Measurements from ENCODE around the gene LIPA. TPM values are rescaled to one million over a fixed set of nuclear protein-coding genes. Genes with fewer than 3 reads are reported as not detected.

Gene LIPA
- total RNA-seq, 1 donor from 2014 or later: 18.9 TPM

DNA sequence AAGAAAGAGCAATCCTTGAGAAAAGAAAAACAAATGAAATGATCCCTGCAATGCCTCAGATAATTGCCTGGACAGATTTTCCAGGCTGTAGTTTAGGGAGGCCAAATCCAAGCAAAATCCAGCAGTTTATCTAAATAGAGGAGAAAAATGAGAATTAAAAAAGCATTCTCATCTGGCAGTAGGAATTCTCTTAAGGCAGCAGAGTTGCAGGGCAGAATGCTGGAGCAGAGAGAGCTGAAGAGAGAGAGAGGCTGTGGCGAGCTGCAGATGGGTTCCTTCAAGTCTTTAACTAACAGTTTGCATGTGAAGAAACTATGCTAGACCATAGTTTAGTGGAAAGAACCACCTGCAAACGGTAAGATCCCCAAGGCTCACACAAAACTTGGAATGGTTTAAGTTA, 6.0 kb upstream of the LIPA start:
- Histone ChIP-seq H3K4me2 (no peak overlapping the region), H2AFZ (replicated peaks) (no peak overlapping the region), H3K4me1 (no peaks in the 10 kb centered on the region), H3K36me3 (no peaks in the 10 kb centered on the region), H3K79me2 (ENCODE audit: low read depth) (no peaks in the 10 kb centered on the region), H3K9me3 (ENCODE audit: low read depth) (no peaks in the 10 kb centered on the region), H4K20me1 (ENCODE audit: low read depth) (no peaks in the 10 kb centered on the region), H3K27me3 (no peaks in the 10 kb centered on the region), H3K27ac (no peak overlapping the region), H3F3A (ENCODE audit: low read depth) (no peaks in the 10 kb centered on the region), H3K9ac (no peak overlapping the region), H3K4me3 (no peak overlapping the region)
- Mint-ChIP-seq H3K9me3 (peaks cover 16% of the 10 kb centered on the region), H3K27ac (no peak overlapping the region), H3K4me1 (peaks cover 10% of the 10 kb centered on the region), H3K4me3 (no peak overlapping the region), H3K27me3 (ENCODE audit: insufficient read depth, low read depth) (peaks cover 1% of the 10 kb centered on the region), H3K36me3 (peaks cover 3% of the 10 kb centered on the region)
- no peak for TF ChIP-seq EZH2 (IDR thresholded peaks at IDR 0.05)
- no peak for TF ChIP-seq EZH2phosphoT487 (IDR thresholded peaks at IDR 0.05)
- TF ChIP-seq, protein P1, sequence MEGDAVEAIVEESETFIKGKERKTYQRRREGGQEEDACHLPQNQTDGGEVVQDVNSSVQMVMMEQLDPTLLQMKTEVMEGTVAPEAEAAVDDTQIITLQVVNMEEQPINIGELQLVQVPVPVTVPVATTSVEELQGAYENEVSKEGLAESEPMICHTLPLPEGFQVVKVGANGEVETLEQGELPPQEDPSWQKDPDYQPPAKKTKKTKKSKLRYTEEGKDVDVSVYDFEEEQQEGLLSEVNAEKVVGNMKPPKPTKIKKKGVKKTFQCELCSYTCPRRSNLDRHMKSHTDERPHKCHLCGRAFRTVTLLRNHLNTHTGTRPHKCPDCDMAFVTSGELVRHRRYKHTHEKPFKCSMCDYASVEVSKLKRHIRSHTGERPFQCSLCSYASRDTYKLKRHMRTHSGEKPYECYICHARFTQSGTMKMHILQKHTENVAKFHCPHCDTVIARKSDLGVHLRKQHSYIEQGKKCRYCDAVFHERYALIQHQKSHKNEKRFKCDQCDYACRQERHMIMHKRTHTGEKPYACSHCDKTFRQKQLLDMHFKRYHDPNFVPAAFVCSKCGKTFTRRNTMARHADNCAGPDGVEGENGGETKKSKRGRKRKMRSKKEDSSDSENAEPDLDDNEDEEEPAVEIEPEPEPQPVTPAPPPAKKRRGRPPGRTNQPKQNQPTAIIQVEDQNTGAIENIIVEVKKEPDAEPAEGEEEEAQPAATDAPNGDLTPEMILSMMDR (IDR thresholded peaks at IDR 0.05): no peak
- no peak for DNase-seq (ENCODE audit: low spot score)

- H3K4me2 ChIP-seq: no peak overlapping the region
- TF ChIP-seq EZH2 (IDR thresholded peaks at IDR 0.05): no peak
- TF ChIP-seq, protein P1 (IDR thresholded peaks at IDR 0.05): no peak
- no peak for TF ChIP-seq EZH2phosphoT487 (IDR thresholded peaks at IDR 0.05)
- peaks cover 3% of the 10 kb centered on the region for H3K36me3 Mint-ChIP-seq
- H4K20me1 ChIP-seq (ENCODE audit: low read depth): no peaks in the 10 kb centered on the region
- H3K27ac ChIP-seq: no peak overlapping the region
- no peaks in the 10 kb centered on the region for H3K9me3 ChIP-seq (ENCODE audit: low read depth)
- H3K9ac ChIP-seq: no peak overlapping the region
- no peaks in the 10 kb centered on the region for H3K4me1 ChIP-seq
- H3K4me3 ChIP-seq: no peak overlapping the region
- no peaks in the 10 kb centered on the region for H3F3A ChIP-seq (ENCODE audit: low read depth)
- peaks cover 20% of the 10 kb centered on the region for H3K9me3 Mint-ChIP-seq
- no peak overlapping the region for H2AFZ ChIP-seq (replicated peaks)
- no peak overlapping the region for H3K4me3 Mint-ChIP-seq
- no peaks in the 10 kb centered on the region for H3K27me3 ChIP-seq
- no peaks in the 10 kb centered on the region for H3K36me3 ChIP-seq
- no peak for DNase-seq (ENCODE audit: low spot score)
- peaks cover 5% of the 10 kb centered on the region for H3K27me3 Mint-ChIP-seq (ENCODE audit: insufficient read depth, low read depth)
- H3K79me2 ChIP-seq (ENCODE audit: low read depth): no peaks in the 10 kb centered on the region
- peaks cover 9% of the 10 kb centered on the region for H3K4me1 Mint-ChIP-seq
- H3K27ac Mint-ChIP-seq: no peak overlapping the region
Measured at GRCh38 chr10:89256962-89257361, 5.4 kb upstream of the LIPA start.

DNA sequence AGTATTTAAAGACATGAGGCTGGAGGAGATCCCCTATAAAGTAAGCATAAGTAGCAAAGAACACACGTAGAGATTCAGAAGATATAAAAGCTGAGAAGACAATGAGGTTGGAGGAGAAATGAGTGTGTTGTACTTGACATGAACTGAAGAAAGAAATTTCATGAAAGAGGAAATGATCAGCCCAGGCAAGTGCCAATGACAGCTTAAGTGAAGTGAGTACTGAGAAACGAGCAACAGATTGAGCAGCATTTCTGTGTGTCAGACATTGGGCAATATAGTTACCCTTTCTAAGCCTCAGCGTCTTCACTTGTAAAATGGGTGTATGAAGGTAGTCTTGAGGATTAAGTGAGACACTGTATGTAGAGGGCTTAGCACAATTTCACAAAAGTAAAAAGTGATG, 4.8 kb upstream of the LIPA start:
- Histone ChIP-seq H3K36me3 (no peaks in the 10 kb centered on the region), H4K20me1 (ENCODE audit: low read depth) (no peaks in the 10 kb centered on the region), H3K79me2 (ENCODE audit: low read depth) (no peaks in the 10 kb centered on the region), H3K4me1 (no peaks in the 10 kb centered on the region), H3F3A (ENCODE audit: low read depth) (no peaks in the 10 kb centered on the region), H3K27me3 (peaks cover 1% of the 10 kb centered on the region), H3K9ac (no peak overlapping the region), H3K4me3 (no peak overlapping the region), H3K27ac (no peak overlapping the region), H3K9me3 (ENCODE audit: low read depth) (no peaks in the 10 kb centered on the region), H3K4me2 (no peak overlapping the region), H2AFZ (replicated peaks) (no peak overlapping the region)
- peaks cover 4% of the 10 kb centered on the region for H3K4me1 Mint-ChIP-seq
- DNase-seq (ENCODE audit: low spot score): no peak
- peaks cover 3% of the 10 kb centered on the region for H3K36me3 Mint-ChIP-seq
- peaks cover 20% of the 10 kb centered on the region for H3K9me3 Mint-ChIP-seq
- peaks cover 5% of the 10 kb centered on the region for H3K27me3 Mint-ChIP-seq (ENCODE audit: insufficient read depth, low read depth)
- H3K4me3 Mint-ChIP-seq: no peak overlapping the region
- TF ChIP-seq EZH2phosphoT487 (IDR thresholded peaks at IDR 0.05) (no peak), EZH2 (IDR thresholded peaks at IDR 0.05) (no peak)
- TF ChIP-seq, protein P1 (IDR thresholded peaks at IDR 0.05): no peak
- no peak overlapping the region for H3K27ac Mint-ChIP-seq
